Suppressor macrophage treated with lipopolysaccharide for 1 hour (primary cell): Measurements from ENCODE around the gene RAB31.
"Not testable (repeated sequence)": the region's sequence is repeated elsewhere in the genome, so short reads cannot be mapped to it uniquely, and the experiment has no call there.

Experiments
- DNase-seq, 3 donors: peaks; one replicate each; pipeline ENCODE4 v3.0.0-alpha.2; 2020 to 2022

The RAB31 gene

DNA sequence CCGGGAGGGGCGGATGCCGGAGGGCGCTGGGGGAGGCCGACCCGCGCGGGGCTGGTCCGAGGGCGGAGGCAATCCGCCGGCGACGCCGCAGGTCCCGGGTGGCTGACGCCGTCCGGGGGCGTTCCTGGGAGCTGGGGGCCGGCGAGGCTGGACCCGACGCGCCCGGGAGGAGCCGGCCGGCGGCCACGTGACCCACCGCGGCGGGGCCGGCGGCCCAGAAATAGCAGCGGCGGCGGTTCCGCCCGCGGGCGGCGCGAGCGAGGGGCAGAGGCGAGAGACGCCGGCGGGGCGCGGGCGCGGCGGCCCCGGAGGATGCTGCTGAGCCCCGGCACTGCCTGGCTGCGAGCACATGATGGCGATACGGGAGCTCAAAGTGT, at the start of gene RAB31:
RAB31 (plus strand) TSS at position 245 of the 377 bp plus-strand sequence; CDS start at position 350, 105 bp downstream.
- peak; percentile 89 to 97 (median 94) for DNase-seq

DNA sequence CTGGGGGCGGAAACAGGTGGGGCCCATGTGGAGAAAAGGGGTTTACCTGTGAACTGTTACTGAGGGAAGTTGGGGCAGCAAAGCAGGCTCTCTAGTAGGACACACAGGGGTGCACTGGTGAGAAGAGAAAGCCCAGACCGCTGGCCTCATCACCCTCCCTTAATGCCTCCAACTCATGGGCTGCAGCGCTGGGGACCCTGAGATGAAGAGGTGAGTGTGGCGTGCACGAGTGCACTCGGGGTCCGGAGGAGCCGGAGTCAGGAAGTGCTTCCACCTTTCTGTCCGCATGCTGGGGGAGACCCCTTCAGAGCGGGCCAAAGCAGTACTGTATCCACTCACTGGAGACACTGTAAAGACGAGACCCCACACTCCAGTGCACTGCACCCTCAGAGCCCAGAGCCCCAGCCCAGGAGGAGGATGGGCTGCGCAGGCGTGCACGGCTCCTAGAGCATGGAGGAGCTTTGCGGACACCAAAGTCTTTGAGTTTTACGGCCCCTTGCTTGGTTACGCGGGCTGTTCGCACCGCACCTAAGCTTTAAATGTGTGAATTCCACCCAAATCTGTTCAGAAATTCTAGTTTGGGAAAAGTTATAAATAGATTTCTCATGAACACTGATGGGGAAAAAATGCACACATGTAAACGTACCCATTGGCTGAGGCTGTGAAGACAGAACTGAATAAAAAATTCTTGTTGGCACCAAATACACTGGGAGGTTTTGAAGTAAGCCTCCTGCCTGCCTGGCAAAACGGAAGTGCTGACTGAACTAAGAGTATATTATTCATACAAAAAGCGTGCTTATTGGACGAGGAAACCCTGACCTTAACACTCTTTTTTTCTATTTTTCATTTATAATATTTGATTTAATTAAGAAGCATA, 48.4 kb upstream of the RAB31 start:
- no peak for DNase-seq

DNA sequence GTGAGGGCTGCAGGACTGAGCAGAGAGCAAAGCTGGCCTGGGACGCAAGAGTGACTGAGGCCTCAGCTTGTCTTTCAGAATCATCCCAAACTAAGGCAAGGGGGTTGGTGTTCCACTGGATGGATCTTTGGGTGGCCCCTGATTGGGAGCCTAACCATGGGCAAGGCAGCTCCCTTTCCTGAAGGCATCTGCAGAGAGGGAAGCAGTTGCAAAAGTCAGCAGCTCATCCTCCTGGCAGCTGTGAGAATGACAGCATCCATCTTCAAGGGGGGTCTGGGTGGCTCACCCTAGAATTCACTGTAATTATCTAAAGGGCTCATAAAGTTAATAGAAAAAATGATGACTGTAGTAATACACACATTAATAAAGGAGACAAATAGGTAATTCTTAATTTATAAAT, 46.5 kb upstream of the RAB31 start:
- DNase-seq, result no peak

GRCh38 chr18:9663377-9663776, 44.7 kb upstream of the RAB31 start:
- DNase-seq, result no peak

GRCh38 chr18:9665314-9665713, 42.8 kb upstream of the RAB31 start:
- DNase-seq, result no peak

- DNase-seq, result no peak
These were observed 41.6 kb upstream of the RAB31 start for GRCh38 chr18:9666548-9666947.

DNA sequence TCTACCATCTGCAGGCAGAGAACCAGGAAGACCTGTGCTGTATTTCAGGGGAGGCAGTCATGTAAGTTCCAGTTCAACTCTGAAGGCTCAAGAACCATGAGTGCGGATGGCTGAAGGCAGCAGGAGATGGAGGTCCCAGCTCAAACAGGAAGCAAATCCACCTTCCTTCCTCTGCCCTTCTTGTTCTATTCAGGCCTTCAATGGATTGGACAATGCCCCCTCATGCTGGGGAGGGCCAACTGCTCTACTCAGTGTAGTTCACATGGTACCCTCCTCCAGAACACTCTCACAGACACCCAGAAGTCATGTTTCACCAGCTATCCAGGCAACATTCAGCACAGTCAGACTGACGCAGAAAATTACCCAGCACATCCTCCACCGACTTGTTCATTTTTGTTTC, 39.1 kb upstream of the RAB31 start:
- no peak for DNase-seq

DNA sequence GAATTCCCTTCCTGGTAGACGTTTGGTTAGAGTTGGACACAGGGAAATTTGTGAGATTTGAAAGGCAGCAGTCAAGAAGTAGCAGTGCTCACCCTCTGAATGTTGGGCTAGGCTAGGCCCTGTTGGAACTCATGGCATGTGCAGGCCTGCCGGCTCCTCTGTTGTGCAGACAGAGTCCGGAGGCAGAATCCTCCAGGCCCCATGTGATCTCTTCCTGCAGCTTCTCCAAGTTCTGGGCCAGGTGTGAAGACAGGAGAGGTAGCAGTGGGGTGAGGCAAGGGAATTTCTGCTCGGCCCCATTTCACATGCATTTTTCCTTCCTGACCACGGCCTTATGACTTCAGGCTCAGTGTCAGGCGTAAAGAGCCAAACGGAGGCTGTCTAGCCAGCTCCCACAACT, 36.9 kb upstream of the RAB31 start:
- no peak for DNase-seq

- peak; percentile 70 to 73 (median 71) for DNase-seq
These were observed 34.5 kb upstream of the RAB31 start for GRCh38 chr18:9673296-9674251.

GRCh38 chr18:9678216-9678615, 29.9 kb upstream of the RAB31 start:
- not testable (repeated sequence) for DNase-seq

GRCh38 chr18:9679125-9679524, 29.0 kb upstream of the RAB31 start:
- DNase-seq, result no peak

DNA sequence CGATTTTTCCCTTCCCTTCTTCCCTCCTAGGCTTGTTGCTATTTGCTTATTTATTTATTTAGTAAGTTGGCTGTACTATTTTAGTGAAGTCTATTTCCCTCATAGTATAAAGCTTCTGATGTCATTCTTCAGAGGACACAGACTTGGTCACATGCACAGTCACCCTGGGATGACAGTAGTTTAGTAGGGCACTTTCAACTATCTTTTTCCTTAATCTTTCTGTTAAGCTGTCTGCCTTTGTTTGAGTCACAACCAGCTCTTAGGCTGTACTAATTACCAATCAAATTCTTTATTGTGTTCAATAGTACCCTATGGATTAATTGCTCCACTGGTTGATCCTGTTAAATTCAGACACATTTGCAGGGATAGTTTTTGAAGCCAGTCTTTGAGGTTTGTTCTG, 26.9 kb upstream of the RAB31 start:
- peak; percentile 52 to 70 (median 65) for DNase-seq

DNA sequence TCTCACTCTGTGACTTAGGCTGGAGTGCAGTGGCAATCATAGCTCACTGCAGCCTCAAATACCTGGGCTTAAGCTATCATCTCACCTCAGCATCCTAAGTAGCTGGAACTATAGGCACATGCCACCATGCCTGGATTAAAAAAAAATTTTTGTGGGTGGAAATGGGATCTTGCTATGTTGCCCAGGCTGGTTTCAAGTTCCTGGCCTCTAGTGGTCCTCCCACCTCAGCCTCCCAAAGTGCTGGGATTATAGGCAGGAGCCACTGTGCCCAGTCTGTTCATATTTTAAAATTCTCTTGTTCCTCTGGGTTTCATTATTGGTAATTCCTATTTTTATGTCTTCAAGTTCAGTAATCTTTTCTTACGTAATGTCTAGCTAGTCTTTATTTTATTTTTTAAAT, 25.5 kb upstream of the RAB31 start:
- no peak for DNase-seq

- peak; percentile 63 to 69 (median 65) for DNase-seq
These were observed 24.4 kb upstream of the RAB31 start for GRCh38 chr18:9683418-9684396.

DNA sequence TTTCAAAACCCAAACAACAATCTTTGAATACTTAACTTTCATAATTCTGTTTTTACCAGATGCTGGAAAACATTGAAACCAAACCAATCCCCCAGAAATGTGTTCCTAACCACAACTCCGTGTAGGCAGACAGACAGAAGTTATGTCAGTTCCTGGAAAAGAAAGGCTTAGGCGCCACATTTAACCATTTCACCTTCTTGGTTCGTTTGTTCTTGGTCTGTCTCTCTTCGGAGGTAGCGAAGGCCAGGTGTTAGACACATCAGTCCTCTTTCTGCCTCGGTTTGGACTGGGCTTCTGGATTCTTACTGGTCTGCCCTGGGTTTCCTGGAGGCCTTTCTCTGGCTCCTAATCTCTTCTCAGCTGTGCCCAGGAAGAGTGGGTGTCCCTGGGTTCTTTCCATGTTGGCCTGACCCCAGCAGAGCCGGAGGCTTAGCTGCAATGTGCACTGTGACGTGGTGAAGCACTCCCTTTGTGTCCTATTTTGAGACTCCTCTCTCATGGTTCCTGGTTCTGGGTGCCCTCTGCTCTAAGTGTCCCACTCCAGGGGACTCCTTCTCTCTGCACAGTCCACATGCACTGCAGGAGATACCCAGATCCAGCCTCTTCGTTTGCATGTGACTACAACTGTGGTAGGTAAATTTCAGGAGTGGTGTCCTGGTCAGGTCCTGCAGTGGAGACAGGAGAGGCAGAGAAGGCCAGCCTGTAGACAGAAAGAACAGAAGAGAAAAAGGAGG, 23.1 kb upstream of the RAB31 start:
- DNase-seq, result peak; percentile 64 to 85 (median 84)

DNA sequence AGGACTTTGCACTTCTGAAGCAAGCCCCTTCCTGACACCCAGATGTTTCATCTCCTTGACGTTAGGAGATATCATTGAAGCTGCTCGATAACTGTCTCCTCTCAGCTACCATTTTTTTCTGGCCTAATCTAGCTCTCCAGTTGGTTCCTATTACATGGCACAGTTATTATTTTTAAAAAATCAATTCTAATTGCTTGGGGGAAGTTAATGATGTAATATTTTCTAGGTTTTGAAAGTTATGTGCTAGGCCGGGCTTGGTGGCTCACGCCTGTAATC, 22.5 kb upstream of the RAB31 start:
- DNase-seq, result no peak

- DNase-seq, result no peak
These were observed 19.9 kb upstream of the RAB31 start for GRCh38 chr18:9688036-9688741.

GRCh38 chr18:9689253-9689652, 18.8 kb upstream of the RAB31 start:
- DNase-seq, result no peak

- DNase-seq, result no peak
These were observed 17.5 kb upstream of the RAB31 start for GRCh38 chr18:9690418-9691188.

DNA sequence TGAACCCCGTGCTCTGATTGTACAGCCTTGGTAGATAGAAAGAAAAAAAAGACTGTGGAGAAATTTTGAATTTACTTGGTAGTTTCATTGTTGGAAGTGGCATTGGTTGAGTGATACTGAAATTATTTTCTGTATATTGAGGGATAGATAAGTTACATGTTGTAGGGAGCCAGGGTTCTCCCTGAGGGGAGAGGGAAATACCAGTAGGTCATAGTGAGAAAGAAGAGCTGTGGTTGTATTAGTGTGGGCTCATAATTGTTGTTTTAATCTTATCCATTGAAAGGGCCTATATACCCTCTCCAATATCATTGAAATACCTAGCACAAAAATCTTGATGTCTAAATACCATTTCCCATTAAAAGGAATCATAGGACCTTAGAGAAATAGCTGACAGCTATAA, 16.9 kb upstream of the RAB31 start:
- no peak for DNase-seq
